Testis (tissue), 2 donors: ENCODE measurements around the gene ZKSCAN8.

Source experiments
- POLR2A ChIP-seq: fragments of 450-650 bp; IDR thresholded peaks from one replicate; pipeline ENCODE4 v1.6.1; 2017; ENCODE audit warnings: antibody characterized with exemption, mild to moderate bottlenecking, moderate library complexity
- TF ChIP-seq, protein P1 (sequence below), 3 experiments: fragments of 450-650 bp in 2 of 3; fragments of 200-600 bp in 1 of 3; sonication (generic) in 1 of 3; IDR thresholded peaks; one replicate each; pipeline ENCODE4 v1.5.1; 2016 to 2019; ENCODE audit warnings: antibody characterized with exemption in 3 of 3, mild to moderate bottlenecking in 2 of 3, moderate library complexity in 1 of 3

DNA sequence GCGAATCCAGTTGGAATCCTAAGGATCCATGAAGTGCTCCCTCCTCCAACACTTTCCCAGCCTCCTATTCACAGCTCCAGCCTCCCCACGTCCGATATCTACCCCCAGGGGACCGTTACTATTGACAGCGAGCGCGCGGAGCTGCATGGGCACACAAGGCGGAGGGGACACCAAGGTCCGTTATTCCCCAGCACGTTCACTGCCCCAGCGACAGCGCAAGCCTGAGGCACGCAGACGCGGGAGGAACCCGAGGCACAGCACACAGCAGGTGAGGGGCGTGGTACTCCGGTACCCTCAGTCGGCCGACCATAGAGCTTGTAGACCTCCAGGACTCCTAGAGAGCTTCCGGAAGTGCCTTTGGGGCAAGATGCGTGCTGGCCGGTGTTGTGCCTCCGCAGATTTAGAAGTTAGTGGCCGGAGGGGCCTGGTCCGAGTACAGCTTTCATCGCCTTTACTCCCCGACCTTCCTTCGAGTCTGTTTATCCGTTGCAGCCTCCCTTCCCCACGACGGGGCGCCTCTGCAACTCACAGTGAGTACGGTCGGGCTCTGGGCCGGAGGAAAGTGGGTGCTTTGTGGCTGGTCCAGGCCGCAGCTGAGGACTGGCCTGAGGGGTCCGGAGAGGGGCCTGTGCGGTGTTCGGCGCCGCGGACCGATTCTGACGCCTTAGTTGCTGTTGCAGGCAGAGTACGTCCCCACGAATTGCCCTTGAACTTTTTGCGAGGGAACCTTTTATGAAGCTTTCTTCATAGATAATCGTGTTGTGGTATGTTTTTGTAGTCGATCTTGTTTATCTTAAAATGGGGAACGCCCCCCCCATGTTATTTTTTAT lies at the start of gene ZKSCAN8:
- TF ChIP-seq, protein P1, sequence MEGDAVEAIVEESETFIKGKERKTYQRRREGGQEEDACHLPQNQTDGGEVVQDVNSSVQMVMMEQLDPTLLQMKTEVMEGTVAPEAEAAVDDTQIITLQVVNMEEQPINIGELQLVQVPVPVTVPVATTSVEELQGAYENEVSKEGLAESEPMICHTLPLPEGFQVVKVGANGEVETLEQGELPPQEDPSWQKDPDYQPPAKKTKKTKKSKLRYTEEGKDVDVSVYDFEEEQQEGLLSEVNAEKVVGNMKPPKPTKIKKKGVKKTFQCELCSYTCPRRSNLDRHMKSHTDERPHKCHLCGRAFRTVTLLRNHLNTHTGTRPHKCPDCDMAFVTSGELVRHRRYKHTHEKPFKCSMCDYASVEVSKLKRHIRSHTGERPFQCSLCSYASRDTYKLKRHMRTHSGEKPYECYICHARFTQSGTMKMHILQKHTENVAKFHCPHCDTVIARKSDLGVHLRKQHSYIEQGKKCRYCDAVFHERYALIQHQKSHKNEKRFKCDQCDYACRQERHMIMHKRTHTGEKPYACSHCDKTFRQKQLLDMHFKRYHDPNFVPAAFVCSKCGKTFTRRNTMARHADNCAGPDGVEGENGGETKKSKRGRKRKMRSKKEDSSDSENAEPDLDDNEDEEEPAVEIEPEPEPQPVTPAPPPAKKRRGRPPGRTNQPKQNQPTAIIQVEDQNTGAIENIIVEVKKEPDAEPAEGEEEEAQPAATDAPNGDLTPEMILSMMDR (IDR thresholded peaks at IDR 0.05), result no peak
- no peak for TF ChIP-seq POLR2A
